Ishikawa (cell line): ENCODE results near the gene ARPC1B.

ENCODE experiments used
- CEBPB ChIP-seq: IDR thresholded peaks from 2 replicates; pipeline ENCODE4 v1.6.1; 2012
- YY1 ChIP-seq: IDR thresholded peaks from 2 replicates; pipeline ENCODE4 v1.6.1; 2012; ENCODE audit warnings: low read depth

- TF ChIP-seq CEBPB (no peak), YY1 (no peak)
Measured at GRCh38 chr7:99383791-99384370, 9.4 kb downstream of the ARPC1B start.
